GM12864 (cell line): ENCODE results near the gene LEMD1.

ENCODE experiments used
- DNase-seq: peaks from one replicate; pipeline ENCODE4 v3.0.0-alpha.2; 2011; ENCODE audit warnings: low read depth
- H3K4me3 ChIP-seq: 2 replicates; pipeline ENCODE4 v1.5.1; 2011; ENCODE audit warnings: mild to moderate bottlenecking, low read depth, low read length, control low read depth
- TF ChIP-seq, protein P1 (sequence below): IDR thresholded peaks from 2 replicates; pipeline ENCODE4 v1.5.1; 2011; ENCODE audit warnings: low read depth, mild to moderate bottlenecking, moderate library complexity, low read length, control low read depth, inconsistent platforms; ENCODE audit errors: missing control alignments

The LEMD1 gene

GRCh38 chr1:205360891-205361290 lies 61.0 kb downstream of the LEMD1 start:
- TF ChIP-seq, protein P1, sequence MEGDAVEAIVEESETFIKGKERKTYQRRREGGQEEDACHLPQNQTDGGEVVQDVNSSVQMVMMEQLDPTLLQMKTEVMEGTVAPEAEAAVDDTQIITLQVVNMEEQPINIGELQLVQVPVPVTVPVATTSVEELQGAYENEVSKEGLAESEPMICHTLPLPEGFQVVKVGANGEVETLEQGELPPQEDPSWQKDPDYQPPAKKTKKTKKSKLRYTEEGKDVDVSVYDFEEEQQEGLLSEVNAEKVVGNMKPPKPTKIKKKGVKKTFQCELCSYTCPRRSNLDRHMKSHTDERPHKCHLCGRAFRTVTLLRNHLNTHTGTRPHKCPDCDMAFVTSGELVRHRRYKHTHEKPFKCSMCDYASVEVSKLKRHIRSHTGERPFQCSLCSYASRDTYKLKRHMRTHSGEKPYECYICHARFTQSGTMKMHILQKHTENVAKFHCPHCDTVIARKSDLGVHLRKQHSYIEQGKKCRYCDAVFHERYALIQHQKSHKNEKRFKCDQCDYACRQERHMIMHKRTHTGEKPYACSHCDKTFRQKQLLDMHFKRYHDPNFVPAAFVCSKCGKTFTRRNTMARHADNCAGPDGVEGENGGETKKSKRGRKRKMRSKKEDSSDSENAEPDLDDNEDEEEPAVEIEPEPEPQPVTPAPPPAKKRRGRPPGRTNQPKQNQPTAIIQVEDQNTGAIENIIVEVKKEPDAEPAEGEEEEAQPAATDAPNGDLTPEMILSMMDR: no peak

GRCh38 chr1:205359771-205360565 lies 61.9 kb downstream of the LEMD1 start:
- TF ChIP-seq, protein P1: no peak
- no peak overlapping the region for H3K4me3 ChIP-seq
- DNase-seq: no peak

More at GRCh38 chr1:205360891-205361290, 61.0 kb downstream of the LEMD1 start:
- no peak for DNase-seq
- no peak overlapping the region for H3K4me3 ChIP-seq

DNA sequence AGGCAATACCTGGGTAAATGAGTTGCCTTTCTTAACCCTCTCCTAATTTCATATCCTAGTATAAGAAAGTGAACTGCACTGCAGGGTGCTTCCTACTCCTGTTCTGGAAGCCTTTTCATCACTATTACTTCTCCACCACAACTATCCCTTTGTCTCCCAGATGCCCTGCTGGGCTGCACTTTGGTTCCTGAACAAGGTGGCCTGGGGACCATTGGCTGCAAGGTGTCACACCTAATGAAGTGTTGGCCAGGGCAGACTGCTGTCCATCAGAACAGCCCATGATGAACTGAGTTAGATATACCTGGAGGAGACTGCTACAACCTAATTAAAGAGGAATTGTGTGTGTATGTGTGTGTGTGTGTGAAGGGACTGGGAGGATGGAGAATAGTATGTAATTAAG lies 63.3 kb downstream of the LEMD1 start:
- no peak overlapping the region for H3K4me3 ChIP-seq

DNA sequence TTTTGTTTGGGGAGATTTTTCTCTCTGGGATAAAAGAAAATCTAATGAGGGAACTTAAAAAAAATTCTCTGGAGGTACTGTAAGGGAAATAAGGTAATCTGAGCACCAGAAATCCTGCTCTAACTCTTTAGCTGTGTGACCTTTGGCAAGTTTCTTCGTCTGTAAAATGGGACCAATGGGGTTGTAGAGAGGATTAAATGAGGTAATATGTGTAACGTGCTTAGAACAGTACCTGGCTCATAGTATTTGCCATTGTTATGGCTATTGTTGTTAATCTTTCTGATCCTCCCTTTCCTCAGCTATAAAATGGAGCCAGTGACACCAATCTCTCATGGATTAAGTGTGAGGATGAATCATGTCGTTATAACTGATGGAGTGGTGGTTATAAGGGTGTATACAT lies 64.3 kb downstream of the LEMD1 start:
- TF ChIP-seq, protein P1: no peak
- no peak for DNase-seq
- H3K4me3 ChIP-seq: no peak overlapping the region

More for the DNA sequence above, 63.3 kb downstream of the LEMD1 start:
- TF ChIP-seq, protein P1: no peak
- DNase-seq: no peak

GRCh38 chr1:205356440-205357139 lies 65.3 kb downstream of the LEMD1 start, which contains the start of gene KLHDC8A:
TSS of gene KLHDC8A (minus strand) at chr1:205356922. CDS start at chr1:205343604, 13,318 bp downstream.
- DNase-seq: no peak
- no peak within 1 kb of the TSS for H3K4me3 ChIP-seq
- TF ChIP-seq, protein P1: no peak

DNA sequence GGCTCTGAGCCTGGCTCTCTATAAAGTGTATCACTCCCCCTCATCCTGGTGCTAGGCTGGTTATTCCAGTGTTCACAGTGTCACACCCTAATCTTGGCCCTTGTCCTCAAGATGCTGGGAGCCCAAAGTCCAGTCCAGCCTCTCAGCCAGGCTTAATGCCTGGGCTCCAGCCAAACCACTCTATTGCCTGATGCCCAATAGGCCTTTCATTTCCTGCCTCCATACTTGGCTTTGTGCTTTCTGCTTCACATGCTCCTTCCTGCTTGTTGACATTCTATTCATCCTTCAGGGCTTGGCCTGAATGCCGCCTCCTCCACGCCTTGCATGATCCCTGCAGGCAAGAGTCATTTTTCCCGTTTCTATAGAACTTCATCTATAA lies 66.8 kb downstream of the LEMD1 start:
- DNase-seq: no peak
- H3K4me3 ChIP-seq: no peak overlapping the region
- TF ChIP-seq, protein P1: no peak
